Hepatocyte (in vitro differentiated cells): Measurements from ENCODE around the gene PCDHB6. TPM values are rescaled to one million over a fixed set of nuclear protein-coding genes. Genes with fewer than 3 reads are reported as not detected.
"Not testable (repeated sequence)": the region's sequence is repeated elsewhere in the genome, so short reads cannot be mapped to it uniquely, and the experiment has no call there.

Experiments
- DNase-seq: peaks from one replicate; pipeline ENCODE4 v3.0.0-alpha.2; 2016; ENCODE audit warnings: low spot score
- H2AFZ ChIP-seq: fragments of 200-600 bp; sonication (generic); 2 replicates; pipeline ENCODE4 v1.6.0; 2016; ENCODE audit warnings: antibody characterized with exemption, mild to moderate bottlenecking
- H3K27ac ChIP-seq: fragments of 200-600 bp; sonication (generic); 2 replicates; pipeline ENCODE4 v1.5.1; 2016; ENCODE audit warnings: mild to moderate bottlenecking
- H3K27me3 ChIP-seq: fragments of 200-600 bp; sonication (generic); 2 replicates; pipeline ENCODE4 v1.6.1; 2016
- H3K36me3 ChIP-seq: fragments of 200-600 bp; sonication (generic); replicated peaks from 2 replicates; pipeline ENCODE4 v1.5.1; 2016; ENCODE audit warnings: low read depth; ENCODE audit not compliant: insufficient read depth
- H3K4me1 ChIP-seq: fragments of 200-600 bp; sonication (generic); 2 replicates; pipeline ENCODE4 v1.5.1; 2016; ENCODE audit warnings: mild to moderate bottlenecking, moderate library complexity; ENCODE audit not compliant: insufficient read depth
- H3K4me2 ChIP-seq: fragments of 200-600 bp; sonication (generic); 2 replicates; pipeline ENCODE4 v1.6.0; 2016
- H3K4me3 ChIP-seq: fragments of 200-600 bp; sonication (generic); 2 replicates; pipeline ENCODE4 v1.5.1; 2016; ENCODE audit warnings: mild to moderate bottlenecking
- H3K79me2 ChIP-seq: fragments of 200-600 bp; sonication (generic); 2 replicates; pipeline ENCODE4 v1.6.0; 2017; ENCODE audit warnings: mild to moderate bottlenecking
- H3K9me2 ChIP-seq: fragments of 200-600 bp; sonication (generic); replicated peaks from 2 replicates; pipeline ENCODE4 v1.6.0; 2017; ENCODE audit warnings: mild to moderate bottlenecking; ENCODE audit not compliant: insufficient read depth
- H3K9me3 ChIP-seq: fragments of 200-600 bp; sonication (generic); 2 replicates; pipeline ENCODE4 v1.5.1; 2016; ENCODE audit warnings: low read depth, mild to moderate bottlenecking
- H4K20me1 ChIP-seq: fragments of 200-600 bp; sonication (generic); 2 replicates; pipeline ENCODE4 v1.6.0; 2016; ENCODE audit warnings: mild to moderate bottlenecking; ENCODE audit not compliant: insufficient read depth, poor library complexity, severe bottlenecking
- CTCF ChIP-seq: fragments of 200-600 bp; sonication (generic); IDR thresholded peaks from 2 replicates; pipeline ENCODE4 v1.5.1; 2016; ENCODE audit warnings: antibody characterized with exemption, mild to moderate bottlenecking; ENCODE audit not compliant: poor library complexity
- EZH2 ChIP-seq: fragments of 200-600 bp; sonication (generic); IDR thresholded peaks from 2 replicates; pipeline ENCODE4 v1.6.1; 2016; ENCODE audit warnings: antibody characterized with exemption, mild to moderate bottlenecking, borderline replicate concordance
- EZH2phosphoT487 ChIP-seq: fragments of 200-600 bp; sonication (generic); IDR thresholded peaks from one replicate; pipeline ENCODE4 v1.6.1; 2018; ENCODE audit warnings: antibody characterized with exemption, mild to moderate bottlenecking, low read depth, moderate library complexity; ENCODE audit not compliant: unreplicated experiment, severe bottlenecking
- WGBS: methylation state at CpG from one replicate; pipeline ENCODE4 v1.1.6; 2016; ENCODE audit warnings: low lambda C conversion rate; ENCODE audit errors: missing lambda C conversion rate; 5-methylcytosine and 5-hydroxymethylcytosine counted together
- polyA plus RNA-seq: library from polyadenylated mRNA; unstranded; fragments of >200 nt; fragmentation: Nextera tagmentation; extraction: Ambion mirVana; gene quantifications from 2 replicates; pipeline ENCODE4 v1.2.1, GENCODE V29; 2016
- total RNA-seq: library from RNA; depleted of rRNA; stranded (reverse); fragments of >200 nt; gene quantifications from 2 replicates; pipeline ENCODE4 v1.2.3, GENCODE V29; 2014

Gene PCDHB6
- total and polyA plus RNA-seq, 2 experiments from 2014 or later = 1.1 TPM; not detected in 1

DNA sequence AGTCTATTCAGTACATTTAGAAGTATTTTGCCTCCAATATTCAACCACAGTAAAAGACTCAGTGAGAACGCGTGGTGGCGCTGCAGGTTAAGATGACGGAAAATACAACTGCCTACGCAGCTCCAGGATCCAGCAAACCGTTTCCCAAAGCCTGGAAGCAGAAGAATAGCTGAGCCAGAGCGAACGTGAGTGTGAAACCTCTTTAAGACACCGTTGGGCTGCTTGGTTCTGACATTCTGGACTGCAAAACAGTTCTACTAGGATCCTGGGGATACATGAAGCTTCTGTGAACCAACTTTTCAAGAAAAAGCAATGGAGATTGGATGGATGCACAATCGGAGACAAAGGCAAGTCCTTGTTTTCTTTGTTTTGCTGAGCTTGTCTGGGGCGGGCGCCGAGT, 32.4 kb downstream of the PCDHB6 start, which contains the start of gene PCDHB16:
Gene PCDHB16 (plus strand): TSS at position 140 of the 400 bp plus-strand sequence. CDS start 173 bp downstream, at position 313.
- Histone ChIP-seq H3K4me2 (peak within 1 kb of the TSS; percentile 51), H3K27me3 (no peaks in the 10 kb centered on the region), H4K20me1 (no peaks in the 10 kb centered on the region), H2AFZ (peak within 1 kb of the TSS; percentile 28), H3K27ac (peak within 1 kb of the TSS; percentile 67), H3K79me2 (no peaks in the 10 kb centered on the region), H3K4me3 (peak within 1 kb of the TSS; percentile 8), H3K36me3 (no peaks in the 10 kb centered on the region), H3K4me1 (no peaks in the 10 kb centered on the region), H3K9me3 (peaks cover 5% of the 10 kb centered on the region), H3K9me2 (no peaks in the 10 kb centered on the region)
- peak; percentile 43 for TF ChIP-seq CTCF
- no peak for TF ChIP-seq EZH2
- peak; percentile 51 for DNase-seq
- WGBS = 34% methylated on average over 13 of the region's 13 CpGs

DNA sequence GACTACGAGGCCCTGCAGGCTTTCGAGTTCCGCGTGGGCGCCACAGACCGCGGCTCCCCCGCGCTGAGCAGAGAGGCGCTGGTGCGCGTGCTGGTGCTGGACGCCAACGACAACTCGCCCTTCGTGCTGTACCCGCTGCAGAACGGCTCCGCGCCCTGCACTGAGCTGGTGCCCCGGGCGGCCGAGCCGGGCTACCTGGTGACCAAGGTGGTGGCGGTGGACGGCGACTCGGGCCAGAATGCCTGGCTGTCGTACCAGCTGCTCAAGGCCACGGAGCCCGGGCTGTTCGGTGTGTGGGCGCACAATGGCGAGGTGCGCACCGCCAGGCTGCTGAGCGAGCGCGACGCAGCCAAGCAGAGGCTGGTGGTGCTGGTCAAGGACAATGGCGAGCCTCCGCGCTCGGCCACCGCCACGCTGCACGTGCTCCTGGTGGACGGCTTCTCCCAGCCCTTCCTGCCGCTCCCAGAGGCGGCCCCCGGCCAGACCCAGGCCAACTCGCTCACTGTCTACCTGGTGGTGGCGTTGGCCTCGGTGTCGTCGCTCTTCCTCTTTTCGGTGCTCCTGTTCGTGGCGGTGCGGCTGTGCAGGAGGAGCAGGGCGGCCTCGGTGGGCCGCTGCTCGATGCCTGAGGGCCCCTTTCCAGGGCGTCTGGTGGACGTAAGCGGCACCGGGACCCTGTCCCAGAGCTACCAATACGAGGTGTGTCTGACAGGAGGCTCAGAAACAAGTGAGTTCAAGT, 34.4 kb downstream of the PCDHB6 start:
- H3K27ac ChIP-seq, H3K9me2 ChIP-seq, H2AFZ ChIP-seq, H3K4me1 ChIP-seq, H4K20me1 ChIP-seq, H3K4me2 ChIP-seq, H3K4me3 ChIP-seq, H3K79me2 ChIP-seq, H3K9me3 ChIP-seq, H3K27me3 ChIP-seq, DNase-seq, H3K36me3 ChIP-seq: not testable (repeated sequence)
- WGBS = 98% methylated on average over 38 of the region's 69 CpGs

GRCh38 chr5:141186897-141187512, 37.1 kb downstream of the PCDHB6 start, which contains the start of gene PCDHB9:
TSS of gene PCDHB9 (plus strand) at chr5:141187161. CDS start at chr5:141187319, 158 bp downstream.
- Histone ChIP-seq H3K27me3 (no peaks in the 10 kb centered on the region), H3K4me3 (no peak within 1 kb of the TSS), H4K20me1 (no peaks in the 10 kb centered on the region), H3K4me2 (no peak within 1 kb of the TSS), H3K36me3 (no peaks in the 10 kb centered on the region), H3K9me3 (peaks cover 5% of the 10 kb centered on the region), H3K79me2 (no peaks in the 10 kb centered on the region), H2AFZ (no peak within 1 kb of the TSS), H3K9me2 (no peaks in the 10 kb centered on the region), H3K27ac (no peak within 1 kb of the TSS), H3K4me1 (no peaks in the 10 kb centered on the region)
- TF ChIP-seq EZH2phosphoT487 (no peak), CTCF (peak; percentile 28)
- 48% methylated on average over 9 of the region's 9 CpGs for WGBS
- DNase-seq = peak; percentile 21

- WGBS = 96% methylated on average over 26 of the region's 37 CpGs
- not testable (repeated sequence) for H3K9me2 ChIP-seq
These were observed 38.8 kb downstream of the PCDHB6 start for GRCh38 chr5:141188682-141189081.

GRCh38 chr5:141189131-141189530, 39.3 kb downstream of the PCDHB6 start:
- not testable (repeated sequence) for H3K27me3 ChIP-seq, DNase-seq, H3K27ac ChIP-seq, H3K79me2 ChIP-seq, H3K36me3 ChIP-seq, H3K9me3 ChIP-seq, H3K4me3 ChIP-seq, H4K20me1 ChIP-seq, H2AFZ ChIP-seq, H3K4me2 ChIP-seq, H3K9me2 ChIP-seq, H3K4me1 ChIP-seq
- 97% methylated on average over 18 of the region's 35 CpGs for WGBS

More at GRCh38 chr5:141188682-141189081, 38.8 kb downstream of the PCDHB6 start:
- H3K4me2 ChIP-seq, H3K79me2 ChIP-seq, H2AFZ ChIP-seq, H3K36me3 ChIP-seq, H3K27ac ChIP-seq, H3K4me1 ChIP-seq, H3K9me3 ChIP-seq, DNase-seq, H3K4me3 ChIP-seq, H4K20me1 ChIP-seq, H3K27me3 ChIP-seq: not testable (repeated sequence)
